ENCODE results near the gene TMEM116. TPM values are rescaled to one million over a fixed set of nuclear protein-coding genes. Genes with fewer than 3 reads are reported as not detected.

Gene TMEM116
- total and polyA plus RNA-seq, 2 of the 4 experiments (the other 2 are of a cell fraction) = 5.5 to 8.4 TPM

DNA sequence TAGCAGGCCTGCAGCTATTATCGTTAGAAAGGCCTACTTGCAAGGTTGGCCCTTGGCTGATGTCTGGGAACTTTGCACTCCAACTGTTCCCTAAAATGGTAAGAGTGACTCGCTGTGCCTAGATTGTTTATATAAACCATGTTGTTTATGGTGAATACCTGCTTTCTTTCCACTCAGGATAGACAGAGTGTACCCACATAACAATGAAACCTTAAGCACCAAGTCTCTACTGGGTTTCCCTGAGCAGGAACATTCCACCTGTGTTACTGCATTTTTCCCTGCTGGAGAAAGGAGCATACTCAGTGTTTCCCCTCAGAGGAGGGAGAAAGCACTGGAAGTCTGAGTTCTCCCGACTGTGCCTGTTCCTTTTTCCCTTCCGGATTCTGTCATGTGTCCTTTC lies 33.0 kb upstream of the TMEM116 start:
- no peak for TF ChIP-seq RAD21 (IDR thresholded peaks at IDR 0.05; ENCODE audit: low read length)
- TF ChIP-seq POLR2A (IDR thresholded peaks at IDR 0.05; ENCODE audit: low read depth, low read length) = no peak
- no peak for TF ChIP-seq RFX5 (IDR thresholded peaks at IDR 0.05; ENCODE audit: low read depth, low read length)
- TF ChIP-seq NFE2L2 (IDR thresholded peaks at IDR 0.05; ENCODE audit: low read depth, low read length) = no peak
- TF ChIP-seq SMC3 (IDR thresholded peaks at IDR 0.05; ENCODE audit: low read depth, low read length) = no peak
- TF ChIP-seq BHLHE40 (IDR thresholded peaks at IDR 0.05; ENCODE audit: low read depth, low read length) = no peak
- no peak for TF ChIP-seq CEBPB (IDR thresholded peaks at IDR 0.05; ENCODE audit: low read depth, low read length)
- no peak for TF ChIP-seq CHD1 (IDR thresholded peaks at IDR 0.05; ENCODE audit: low read depth, low read length)
- no peak for TF ChIP-seq RCOR1 (IDR thresholded peaks at IDR 0.05; ENCODE audit: insufficient replicate concordance, low read length)
- TF ChIP-seq ELK1 (IDR thresholded peaks at IDR 0.05; ENCODE audit: borderline replicate concordance, low read depth, low read length) = no peak
- no peak for TF ChIP-seq USF2 (IDR thresholded peaks at IDR 0.05; ENCODE audit: low read depth, low read length)
- no peak overlapping the region for H2AK5ac ChIP-seq (ENCODE audit: low read depth, low read length)
- H3K36me3 ChIP-seq (ENCODE audit: control insufficient read depth, insufficient read depth, low read length) = peaks cover 41% of the 10 kb centered on the region
- H3K9me3 ChIP-seq (ENCODE audit: control insufficient read depth, insufficient read depth, low read length) = no peaks in the 10 kb centered on the region
- H3K14ac ChIP-seq (replicated peaks; ENCODE audit: low read depth, low read length) = no peak overlapping the region
- POLR2A ChIA-PET (ENCODE audit: unreplicated experiment) = no interaction called here
- no peak overlapping the region for H2BK20ac ChIP-seq (ENCODE audit: low read depth, low read length)
- no peak overlapping the region for H2AFZ ChIP-seq (replicated peaks; ENCODE audit: low read length, poor library complexity)
- H3K18ac ChIP-seq (ENCODE audit: low read depth, low read length) = no peak overlapping the region
- no peak overlapping the region for H3K4ac ChIP-seq (ENCODE audit: low read depth, low read length)
- H3K4me2 ChIP-seq (ENCODE audit: low read depth, low read length) = no peak overlapping the region
- WGBS, 2 experiments (ENCODE audit: extremely low coverage in 2 of 2, insufficient read length in 1 of 2) = no CpG with 5 or more reads among the region's 4 CpGs
- H3K27ac ChIP-seq (ENCODE audit: insufficient read depth, low read length) = no peak overlapping the region
- DNase-seq = peak; percentile 11
- in situ Hi-C loops (cut with MboI; ENCODE audit: low sequenced_read_pairs) (no loop called here), dilution Hi-C loops (cut with HindIII; ENCODE audit: low sequenced_read_pairs, unreplicated experiment) (no loop called here), intact Hi-C loops (cut with micrococcal nuclease) (loop anchor here (10.0 kb wide), 1 partner anchor 89 kb away; no protein-coding TSS in a partner anchor)
- H2BK5ac ChIP-seq (ENCODE audit: low read depth, low read length, poor library complexity, severe bottlenecking) = peak overlapping the region; percentile 9
- H3K4me3 ChIP-seq (ENCODE audit: insufficient read depth, low read depth, low read length) = no peak overlapping the region
- no TSS peak for BruUV-seq (replicated peaks)
- H3K4me1 ChIP-seq (ENCODE audit: control insufficient read depth, insufficient read depth, low read length) = peaks cover 5% of the 10 kb centered on the region
- no peaks in the 10 kb centered on the region for H3K9me1 ChIP-seq (ENCODE audit: insufficient read depth, low read length)
- peaks cover 5 to 8% of the 10 kb centered on the region in 2 experiments; a peak in 2 of 4 replicates for H3K79me1 ChIP-seq (ENCODE audit: low read depth in 1 of 2, low read length in 2 of 2)
- ATAC-seq (ENCODE audit: low read depth) = peak; percentile 49
- no peak overlapping the region for H3K9ac ChIP-seq (ENCODE audit: low read depth, low read length)
- H4K5ac ChIP-seq (ENCODE audit: low read depth, low read length) = no peak overlapping the region
- H4K91ac ChIP-seq (ENCODE audit: insufficient read depth, low read depth, low read length) = no peak overlapping the region
- CTCF ChIA-PET = no interaction called here
- H3K23ac ChIP-seq (ENCODE audit: low read depth, low read length) = no peak overlapping the region
- H2BK120ac ChIP-seq (ENCODE audit: low read depth, low read length) = no peak overlapping the region
- no peaks in the 10 kb centered on the region for H3K27me3 ChIP-seq (ENCODE audit: control insufficient read depth, insufficient read depth, low read length)
- no peak overlapping the region for H2AK9ac ChIP-seq (replicated peaks; ENCODE audit: low read depth, low read length, poor library complexity)
- H4K20me1 ChIP-seq (ENCODE audit: insufficient read depth, low read length) = no peaks in the 10 kb centered on the region; the same call in 1 of the 2 replicates
- H3K56ac ChIP-seq (ENCODE audit: extremely low read depth, insufficient read depth, low read length) = no peak overlapping the region
- H4K8ac ChIP-seq (ENCODE audit: low read depth in 2 of 2, low read length in 2 of 2) = no peak overlapping the region
- H2BK15ac ChIP-seq (ENCODE audit: low read depth, low read length) = no peak overlapping the region
